LoVo (cell line): Measurements from ENCODE around the gene ATXN3L.
"Not testable (repeated sequence)": the region's sequence is repeated elsewhere in the genome, so short reads cannot be mapped to it uniquely, and the experiment has no call there.

Experiments
- DNase-seq: peaks from one replicate; pipeline ENCODE4 v3.0.0-alpha.2; 2016; ENCODE audit warnings: low spot score

Gene ATXN3L

GRCh38 chrX:13305108-13305507 is 14.7 kb downstream of the ATXN3L start:
- no peak for DNase-seq

DNA sequence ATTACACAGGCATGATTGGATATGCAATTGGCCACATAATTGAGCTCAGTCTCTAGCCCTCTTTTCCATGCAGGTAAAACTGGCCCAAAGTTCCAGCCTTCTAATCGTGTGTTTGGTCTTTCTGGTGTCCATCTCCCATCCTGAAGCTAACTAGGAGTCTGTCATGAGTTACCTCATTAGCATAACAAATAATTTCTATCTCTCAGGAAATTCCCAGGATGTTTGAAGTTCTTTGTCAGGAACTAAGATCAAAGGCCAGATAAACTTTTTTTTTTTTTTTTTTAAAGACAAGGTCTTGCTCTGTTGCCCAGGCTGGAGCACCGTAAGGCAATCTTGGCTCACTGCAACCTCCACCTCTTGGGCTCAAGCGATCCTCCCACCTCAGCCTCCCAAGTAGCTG is 15.8 kb downstream of the ATXN3L start:
- no peak for DNase-seq

GRCh38 chrX:13303248-13303647 is 16.6 kb downstream of the ATXN3L start:
- DNase-seq = not testable (repeated sequence)

DNA sequence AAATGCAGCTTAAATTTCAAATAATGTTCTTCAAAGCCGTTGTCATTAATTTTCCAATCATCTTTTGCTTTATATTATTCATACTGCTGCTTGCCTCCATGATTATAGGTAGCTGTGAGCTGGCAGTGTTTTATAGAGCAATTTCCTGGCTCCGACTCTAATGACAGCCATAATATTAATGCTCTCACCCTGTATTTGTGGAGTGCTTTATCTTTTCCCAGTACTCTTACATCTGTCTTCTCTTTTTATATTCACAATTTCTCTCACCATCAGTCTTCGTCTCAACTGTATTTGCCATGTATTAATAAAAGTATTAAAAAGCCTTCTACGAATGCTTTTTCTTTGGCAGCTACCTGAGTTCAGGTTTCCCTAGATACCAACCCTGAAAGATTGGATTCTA is 21.0 kb downstream of the ATXN3L start:
- no peak for DNase-seq

GRCh38 chrX:13295841-13296240 is 24.0 kb downstream of the ATXN3L start:
- no peak for DNase-seq

GRCh38 chrX:13293700-13294099 is 26.2 kb downstream of the ATXN3L start:
- peak; percentile 1 for DNase-seq

DNA sequence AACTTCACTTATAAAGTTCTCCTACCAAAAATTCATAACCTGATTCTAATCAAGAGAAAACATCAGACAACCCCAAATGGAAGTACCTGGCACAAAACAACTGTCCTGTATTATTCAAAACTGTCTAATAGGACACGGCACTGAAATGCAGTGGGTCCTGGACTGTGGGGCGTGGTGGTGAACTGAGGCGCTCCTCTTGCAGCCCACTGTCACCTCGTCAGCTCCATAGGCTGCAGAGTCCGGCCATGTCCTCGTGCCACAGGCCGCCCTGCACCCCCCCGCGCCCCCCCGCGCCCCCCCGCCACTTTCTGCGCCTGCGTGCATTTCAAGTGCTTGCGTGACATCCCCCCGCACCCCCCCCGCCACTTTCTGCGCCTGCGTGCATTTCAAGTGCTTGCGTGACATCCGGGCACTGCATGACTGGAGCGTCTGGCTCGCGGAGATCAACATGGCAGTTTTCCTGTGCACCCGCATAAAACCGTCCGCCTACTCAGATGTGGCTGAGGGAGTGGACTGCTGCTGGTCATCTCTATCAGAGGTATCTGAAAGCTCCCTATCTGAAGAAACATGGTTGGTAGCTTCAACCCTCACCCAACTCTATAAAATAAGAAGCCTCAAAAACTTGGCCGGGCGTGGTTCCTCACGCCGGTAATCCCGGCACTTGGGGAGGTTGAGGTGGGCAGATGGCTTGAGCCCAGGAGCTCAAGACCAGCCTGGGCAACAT is 28.8 kb downstream of the ATXN3L start:
- no peak for DNase-seq

DNA sequence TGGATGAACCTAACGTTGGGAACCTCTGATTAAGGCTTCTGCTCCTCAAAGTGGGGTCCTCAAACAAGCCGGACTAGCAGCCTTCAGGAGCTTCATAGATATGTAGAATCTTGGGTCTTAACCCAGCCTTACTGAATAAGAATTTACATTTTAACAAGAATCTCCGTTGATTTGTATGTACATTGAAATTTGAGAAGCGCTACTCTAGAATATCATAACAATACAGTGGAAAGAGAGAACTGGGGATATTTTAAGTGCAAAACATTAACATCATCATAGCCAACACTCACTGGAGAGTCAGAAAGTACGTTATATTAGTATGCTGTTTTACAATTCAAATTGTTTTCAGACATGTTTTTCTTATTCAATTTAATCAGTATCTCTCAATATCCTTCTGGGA is 31.2 kb downstream of the ATXN3L start:
- no peak for DNase-seq

DNA sequence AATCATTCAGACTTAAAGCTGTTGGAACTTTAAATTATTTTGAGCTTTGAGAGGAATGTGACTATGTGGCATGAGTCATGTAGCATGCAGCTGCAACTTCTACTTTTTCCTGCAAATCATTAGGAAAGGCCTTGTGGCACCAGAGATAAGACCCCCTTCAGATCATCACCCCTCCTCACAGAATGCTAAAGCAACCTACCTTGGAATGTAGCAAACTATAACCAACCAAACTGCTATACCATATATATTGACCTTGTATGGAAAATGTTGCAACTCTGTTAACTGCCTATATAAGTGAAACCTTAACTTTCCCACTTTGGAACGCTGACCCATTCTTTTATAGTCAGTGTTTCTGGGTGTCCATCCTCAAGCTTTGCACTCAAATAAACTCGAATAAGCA is 32.0 kb downstream of the ATXN3L start:
- DNase-seq = no peak

- no peak for DNase-seq
These were observed 34.2 kb downstream of the ATXN3L start for GRCh38 chrX:13285693-13286092.

DNA sequence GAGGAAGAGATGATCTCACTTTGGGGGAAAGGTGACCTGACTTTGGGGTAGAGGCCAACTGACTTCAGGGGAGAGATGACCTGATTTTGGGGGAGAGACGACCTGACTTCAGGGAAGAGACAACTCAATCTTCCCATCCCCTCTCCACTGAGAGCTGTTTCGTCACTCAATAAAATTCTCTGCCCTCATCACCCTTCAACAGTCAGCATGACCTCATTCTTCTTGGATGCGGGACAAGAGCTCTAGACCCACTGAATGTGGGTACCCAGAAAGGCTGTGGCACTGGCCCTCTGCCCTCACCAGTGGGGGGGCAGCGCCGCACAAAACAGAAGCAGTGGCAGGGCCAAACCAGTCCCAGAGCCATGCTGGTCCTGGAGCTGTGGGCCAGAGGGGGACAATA is 34.6 kb downstream of the ATXN3L start:
- DNase-seq = no peak

DNA sequence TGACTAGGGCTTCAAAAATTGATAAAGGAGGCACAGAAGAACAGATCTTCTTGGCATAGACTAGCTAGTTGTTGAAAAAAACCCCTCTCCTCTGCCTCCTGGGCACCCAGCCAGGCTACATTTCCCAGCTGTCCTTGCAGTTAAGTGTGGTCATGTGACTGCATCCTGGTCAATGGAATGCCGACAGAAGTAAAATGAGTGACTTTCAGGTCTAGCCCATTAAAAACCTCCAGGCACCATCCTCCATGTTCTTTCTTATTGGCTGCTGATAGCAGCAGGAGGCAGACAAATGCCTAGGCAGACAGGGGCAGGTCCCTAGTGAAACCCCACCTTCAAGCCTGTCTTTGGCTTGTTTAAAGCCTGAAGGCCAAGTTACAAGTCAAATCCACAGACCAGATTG is 35.3 kb downstream of the ATXN3L start:
- no peak for DNase-seq

DNA sequence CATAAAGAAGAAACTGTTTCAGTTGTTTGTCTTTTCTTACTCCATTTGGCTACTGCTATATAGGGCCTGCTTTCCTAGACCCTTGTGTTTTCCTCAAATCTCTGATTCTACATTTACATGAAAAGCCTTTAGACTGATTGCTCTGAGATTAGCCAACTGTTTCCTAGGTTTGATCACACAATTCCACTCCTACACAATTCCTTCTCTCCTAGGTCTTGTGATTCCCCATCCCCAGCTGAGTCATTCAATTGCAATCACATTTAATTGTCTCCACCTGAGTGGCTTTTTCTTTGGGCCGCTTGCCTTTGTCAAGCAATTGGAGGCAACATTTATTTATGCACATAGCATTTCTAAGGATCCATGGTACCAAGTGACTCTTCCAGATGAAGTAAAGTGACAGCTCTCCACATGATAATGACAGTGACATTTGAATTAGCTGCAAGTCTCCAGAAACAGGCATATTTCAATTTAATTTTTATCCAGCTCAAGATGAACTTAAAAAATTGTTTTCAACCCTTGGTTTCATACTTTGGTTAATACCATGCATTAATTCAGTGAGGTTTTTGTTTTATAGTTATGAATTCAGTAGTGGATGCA is 35.8 kb downstream of the ATXN3L start:
- DNase-seq = no peak

DNA sequence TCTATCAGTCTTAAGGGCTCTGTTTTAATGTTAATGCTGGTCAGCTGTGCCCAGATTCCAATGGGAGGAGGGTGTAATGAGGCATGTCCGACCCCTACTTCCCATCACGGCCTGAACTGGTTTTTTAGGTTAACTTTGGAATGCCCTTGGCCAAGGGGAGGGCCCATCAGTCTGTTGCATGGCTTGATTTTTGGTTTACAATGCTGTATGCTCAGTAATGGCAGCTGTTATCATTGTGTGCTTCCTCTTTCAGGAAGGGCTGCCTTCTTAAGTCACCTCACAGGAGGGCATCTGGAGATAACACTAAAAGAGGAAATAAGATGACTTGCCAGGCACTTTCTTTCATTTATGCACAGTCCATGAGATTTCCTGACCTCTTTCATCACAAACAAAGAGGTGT is 36.3 kb downstream of the ATXN3L start:
- no peak for DNase-seq

GRCh38 chrX:13281289-13281688 is 38.6 kb downstream of the ATXN3L start:
- DNase-seq = no peak

DNA sequence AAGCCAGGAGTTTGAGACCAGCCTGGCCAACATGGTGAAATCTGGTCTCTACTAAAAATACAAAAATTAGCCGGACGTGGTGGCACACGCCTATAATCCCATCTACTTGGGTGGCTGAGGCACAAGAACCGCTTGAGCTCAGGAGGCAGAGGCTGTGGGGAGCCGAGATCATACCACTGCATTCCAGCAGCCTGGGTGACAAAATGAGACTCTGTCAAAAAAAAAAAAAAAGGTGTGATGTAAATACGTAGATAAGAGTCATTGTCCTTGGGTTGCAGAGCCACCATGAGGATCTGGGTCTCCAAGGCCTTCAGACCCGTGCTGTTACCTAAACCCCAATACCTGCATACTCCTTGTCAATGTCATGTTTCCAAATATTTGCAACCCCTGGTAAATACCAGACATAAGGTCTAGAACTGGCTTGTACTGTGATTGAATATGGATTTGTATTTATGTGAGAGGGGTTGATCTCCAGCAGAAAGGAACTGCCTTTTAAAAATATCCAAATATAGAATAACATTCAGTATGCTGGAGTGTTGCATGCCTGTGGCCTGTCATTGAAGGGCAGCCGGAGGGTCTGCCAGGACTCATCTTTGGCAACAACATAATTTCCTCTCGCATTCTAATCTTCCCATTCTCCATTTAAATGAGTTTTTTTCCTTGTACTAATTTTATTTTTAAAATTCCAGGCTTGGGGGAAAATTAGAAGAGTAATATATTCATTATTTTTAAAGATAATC is 40.4 kb downstream of the ATXN3L start:
- no peak for DNase-seq

GRCh38 chrX:13277539-13277938 is 42.3 kb downstream of the ATXN3L start:
- no peak for DNase-seq

- DNase-seq = no peak
These were observed 42.9 kb downstream of the ATXN3L start for GRCh38 chrX:13276991-13277390.

GRCh38 chrX:13275031-13275430 is 44.8 kb downstream of the ATXN3L start:
- DNase-seq = no peak

DNA sequence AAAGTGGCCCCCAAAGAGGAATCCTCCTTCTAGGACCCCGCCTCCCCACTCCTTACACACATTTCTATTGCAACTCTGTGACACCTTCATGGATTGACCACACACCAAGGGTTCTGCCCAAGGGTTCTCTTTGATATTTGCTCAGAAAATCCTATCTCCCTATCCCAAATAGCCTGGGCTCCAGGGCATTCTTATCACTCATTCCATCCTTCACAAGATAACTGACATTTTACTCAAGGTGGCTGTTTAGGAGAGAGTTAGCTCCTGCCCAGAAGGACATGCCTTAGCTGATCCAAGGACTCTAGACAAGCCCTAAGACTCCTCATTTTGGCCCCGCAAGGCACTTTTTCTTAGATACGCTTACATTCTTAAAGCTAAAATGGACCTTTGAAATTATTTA is 47.4 kb downstream of the ATXN3L start:
- DNase-seq = no peak

DNA sequence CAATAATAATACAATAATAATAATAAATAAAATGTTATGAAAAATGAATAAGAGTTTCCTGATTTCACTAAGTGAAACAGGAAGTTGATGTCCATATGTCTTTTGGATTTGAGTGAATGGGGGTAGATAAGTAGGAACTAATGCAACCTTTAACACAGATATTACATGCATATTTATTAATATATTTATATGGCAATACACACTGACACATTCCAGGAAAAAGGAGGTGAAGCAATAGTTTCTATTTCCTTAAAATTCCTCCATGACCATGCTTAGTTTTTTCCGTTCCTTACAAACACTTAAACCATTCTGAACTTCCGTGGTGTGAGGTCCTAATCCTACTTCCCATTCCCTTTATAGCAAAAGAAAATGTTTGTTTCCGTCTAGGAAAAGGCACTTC is 48.3 kb downstream of the ATXN3L start:
- DNase-seq = no peak

DNA sequence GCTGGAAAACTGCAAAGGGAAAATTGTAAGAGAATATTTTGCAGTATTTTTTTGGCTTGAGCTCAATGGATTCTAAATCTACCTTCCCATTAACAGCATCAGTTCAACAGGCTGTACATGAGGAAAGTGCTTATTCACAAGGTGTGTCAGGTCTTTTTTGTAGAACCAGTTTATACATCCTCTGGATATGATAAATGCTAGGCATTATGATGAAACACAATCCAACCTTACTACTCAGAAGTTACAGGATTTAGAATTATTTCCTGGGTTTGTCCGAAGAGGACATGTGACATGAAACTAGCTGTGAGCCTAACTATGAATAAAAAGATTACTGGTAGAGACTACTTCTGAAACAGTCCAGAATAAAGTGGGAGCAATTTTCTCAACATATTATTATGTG is 49.5 kb downstream of the ATXN3L start:
- no peak for DNase-seq

DNA sequence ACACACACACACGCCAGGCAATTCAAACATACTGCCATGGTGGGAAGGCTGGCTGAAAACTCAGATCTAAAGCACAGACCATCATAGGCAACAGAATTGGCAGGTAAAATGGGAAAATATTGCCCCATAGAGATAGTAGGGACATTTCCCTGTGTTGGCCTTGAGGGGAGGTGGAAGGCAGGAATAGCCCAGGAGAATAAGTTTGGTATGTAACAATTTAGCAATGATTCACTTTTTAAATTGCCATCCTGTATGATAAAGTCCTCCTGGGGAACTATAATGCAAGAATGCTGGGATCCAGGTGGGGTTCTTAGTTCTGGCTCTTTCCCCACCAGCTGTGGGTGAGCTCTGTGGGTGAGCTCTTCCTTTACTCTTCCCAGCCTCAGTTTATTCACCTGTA is 51.0 kb downstream of the ATXN3L start:
- DNase-seq = no peak
